Measurements from ENCODE around the gene TPM1. TPM values are rescaled to one million over a fixed set of nuclear protein-coding genes. Genes with fewer than 3 reads are reported as not detected.

Gene TPM1
- polyA plus RNA-seq, 1 of the 3 experiments (the other 2 are of a cell fraction) = 1,371 TPM

GRCh38 chr15:63044077-63044644, 1.6 kb downstream of the TPM1 start:
- CTCF ChIA-PET = interaction anchor here (0.9 to 13.6 kb wide), 5 partner anchors 46 to 262 kb away, joined by 3 to 315 read pairs (median 5); no protein-coding TSS in a partner anchor
- peak overlapping the region; percentile 80 to 91 for H3K27ac ChIP-seq (ENCODE audit: low read depth in 2 of 2, low read length in 1 of 2)
- H3K4me1 ChIP-seq (ENCODE audit: control insufficient read depth in 1 of 2, insufficient read depth in 2 of 2, low read depth in 1 of 2, low read length in 1 of 2) = peaks cover 6 to 34% of the 10 kb centered on the region in 2 experiments; a peak in 2 of 4 replicates
- no peaks in the 10 kb centered on the region for H3K9me2 ChIP-seq
- POLR2A ChIA-PET = no interaction called here
- no peak for TF ChIP-seq ELF1 (IDR thresholded peaks at IDR 0.05)
- no peak for TF ChIP-seq REST (IDR thresholded peaks at IDR 0.05; ENCODE audit: low read depth, low read length)
- no peak for TF ChIP-seq FOSL2 (IDR thresholded peaks at IDR 0.05; ENCODE audit: borderline replicate concordance, low read depth)
- no peak for TF ChIP-seq FOXM1 (IDR thresholded peaks at IDR 0.05; ENCODE audit: low read depth)
- TF ChIP-seq EZH2phosphoT487 (IDR thresholded peaks at IDR 0.05; ENCODE audit: borderline replicate concordance, low read depth) = no peak
- TF ChIP-seq ZBTB33 (IDR thresholded peaks at IDR 0.05; ENCODE audit: borderline replicate concordance, low read depth) = no peak
- TF ChIP-seq, protein P1, sequence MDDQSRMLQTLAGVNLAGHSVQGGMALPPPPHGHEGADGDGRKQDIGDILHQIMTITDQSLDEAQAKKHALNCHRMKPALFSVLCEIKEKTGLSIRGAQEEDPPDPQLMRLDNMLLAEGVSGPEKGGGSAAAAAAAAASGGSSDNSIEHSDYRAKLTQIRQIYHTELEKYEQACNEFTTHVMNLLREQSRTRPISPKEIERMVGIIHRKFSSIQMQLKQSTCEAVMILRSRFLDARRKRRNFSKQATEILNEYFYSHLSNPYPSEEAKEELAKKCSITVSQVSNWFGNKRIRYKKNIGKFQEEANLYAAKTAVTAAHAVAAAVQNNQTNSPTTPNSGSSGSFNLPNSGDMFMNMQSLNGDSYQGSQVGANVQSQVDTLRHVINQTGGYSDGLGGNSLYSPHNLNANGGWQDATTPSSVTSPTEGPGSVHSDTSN (IDR thresholded peaks at IDR 0.05) = no peak
- no peak for TF ChIP-seq FOXJ3 (CRISPR knock-in tag; IDR thresholded peaks at IDR 0.05)
- TF ChIP-seq RXRA (IDR thresholded peaks at IDR 0.05; ENCODE audit: borderline replicate concordance, low read depth) = no peak
- TF ChIP-seq USF2 (IDR thresholded peaks at IDR 0.05; ENCODE audit: borderline replicate concordance, low read depth, low read length) = no peak
- TF ChIP-seq, protein P2, sequence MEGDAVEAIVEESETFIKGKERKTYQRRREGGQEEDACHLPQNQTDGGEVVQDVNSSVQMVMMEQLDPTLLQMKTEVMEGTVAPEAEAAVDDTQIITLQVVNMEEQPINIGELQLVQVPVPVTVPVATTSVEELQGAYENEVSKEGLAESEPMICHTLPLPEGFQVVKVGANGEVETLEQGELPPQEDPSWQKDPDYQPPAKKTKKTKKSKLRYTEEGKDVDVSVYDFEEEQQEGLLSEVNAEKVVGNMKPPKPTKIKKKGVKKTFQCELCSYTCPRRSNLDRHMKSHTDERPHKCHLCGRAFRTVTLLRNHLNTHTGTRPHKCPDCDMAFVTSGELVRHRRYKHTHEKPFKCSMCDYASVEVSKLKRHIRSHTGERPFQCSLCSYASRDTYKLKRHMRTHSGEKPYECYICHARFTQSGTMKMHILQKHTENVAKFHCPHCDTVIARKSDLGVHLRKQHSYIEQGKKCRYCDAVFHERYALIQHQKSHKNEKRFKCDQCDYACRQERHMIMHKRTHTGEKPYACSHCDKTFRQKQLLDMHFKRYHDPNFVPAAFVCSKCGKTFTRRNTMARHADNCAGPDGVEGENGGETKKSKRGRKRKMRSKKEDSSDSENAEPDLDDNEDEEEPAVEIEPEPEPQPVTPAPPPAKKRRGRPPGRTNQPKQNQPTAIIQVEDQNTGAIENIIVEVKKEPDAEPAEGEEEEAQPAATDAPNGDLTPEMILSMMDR (IDR thresholded peaks at IDR 0.05) = no peak
- no peak for TF ChIP-seq TEAD4 (IDR thresholded peaks at IDR 0.05; ENCODE audit: borderline replicate concordance, insufficient read depth)
- no peak for TF ChIP-seq MEF2A (IDR thresholded peaks at IDR 0.05; ENCODE audit: borderline replicate concordance, low read depth)
- no peak; the same call in 1 of the 2 replicates for TF ChIP-seq SIN3A (IDR thresholded peaks at IDR 0.05; ENCODE audit: borderline replicate concordance, low read depth, low read length)
- TF ChIP-seq NFIC (IDR thresholded peaks at IDR 0.05; ENCODE audit: borderline replicate concordance) = no peak
- no peak for TF ChIP-seq RAD21 (IDR thresholded peaks at IDR 0.05; ENCODE audit: low read length)
- no peak for TF ChIP-seq SMC3 (IDR thresholded peaks at IDR 0.05; ENCODE audit: low read depth, low read length)
- TF ChIP-seq GATA2 (CRISPR knock-in tag; IDR thresholded peaks at IDR 0.05) = no peak
- no peak for TF ChIP-seq RFX5 (IDR thresholded peaks at IDR 0.05; ENCODE audit: low read length)
- H3K9ac ChIP-seq = peak overlapping the region; percentile 99
- H3K27me3 ChIP-seq (ENCODE audit: insufficient read depth) = no peaks in the 10 kb centered on the region
- H3K4me3 ChIP-seq (ENCODE audit: low read depth in 2 of 2, low read length in 1 of 2) = peak overlapping the region; percentile 64 to 83
- H3K9me3 ChIP-seq = no peaks in the 10 kb centered on the region
- DNase-seq = no peak
- H3K36me3 ChIP-seq (replicated peaks in 1 of 2; ENCODE audit: control insufficient read depth in 1 of 2, insufficient read depth in 2 of 2, low read length in 1 of 2) = peaks cover 40 to 50% of the 10 kb centered on the region in 2 experiments
- H4K20me1 ChIP-seq (ENCODE audit: insufficient read depth) = peaks cover 61% of the 10 kb centered on the region
- peak overlapping the region; percentile 95 for H3K4me2 ChIP-seq
- H2AFZ ChIP-seq (ENCODE audit: low read depth) = no peak overlapping the region
- H3F3A ChIP-seq (replicated peaks; ENCODE audit: insufficient read depth) = peaks cover 59% of the 10 kb centered on the region
- WGBS (ENCODE audit: low lambda C conversion rate) = 8% methylated on average over 7 of the region's 7 CpGs
- peaks cover 79% of the 10 kb centered on the region for H3K79me2 ChIP-seq (ENCODE audit: insufficient read depth)
